Medulla oblongata (tissue), 1 donor: Measurements from ENCODE around the gene RTN1.

Source experiments
- DNase-seq: peaks from one replicate; pipeline ENCODE4 v3.0.0-alpha.2; 2015; ENCODE audit errors: extremely low spot score

RTN1 gene

GRCh38 chr14:59565087-59565486 is 305.5 kb downstream of the RTN1 start:
- no peak for DNase-seq

- no peak for DNase-seq
These were observed 306.2 kb downstream of the RTN1 start for GRCh38 chr14:59564366-59564765.

- no peak for DNase-seq
These were observed 323.3 kb downstream of the RTN1 start for GRCh38 chr14:59547310-59547709.
